ENCODE data around the gene CD99. TPM values are rescaled to one million over a fixed set of nuclear protein-coding genes. Genes with fewer than 3 reads are reported as not detected.

CD99 gene
- total RNA-seq, 4 donors from 2014 or later = 110 to 207 (median 133) TPM

DNA sequence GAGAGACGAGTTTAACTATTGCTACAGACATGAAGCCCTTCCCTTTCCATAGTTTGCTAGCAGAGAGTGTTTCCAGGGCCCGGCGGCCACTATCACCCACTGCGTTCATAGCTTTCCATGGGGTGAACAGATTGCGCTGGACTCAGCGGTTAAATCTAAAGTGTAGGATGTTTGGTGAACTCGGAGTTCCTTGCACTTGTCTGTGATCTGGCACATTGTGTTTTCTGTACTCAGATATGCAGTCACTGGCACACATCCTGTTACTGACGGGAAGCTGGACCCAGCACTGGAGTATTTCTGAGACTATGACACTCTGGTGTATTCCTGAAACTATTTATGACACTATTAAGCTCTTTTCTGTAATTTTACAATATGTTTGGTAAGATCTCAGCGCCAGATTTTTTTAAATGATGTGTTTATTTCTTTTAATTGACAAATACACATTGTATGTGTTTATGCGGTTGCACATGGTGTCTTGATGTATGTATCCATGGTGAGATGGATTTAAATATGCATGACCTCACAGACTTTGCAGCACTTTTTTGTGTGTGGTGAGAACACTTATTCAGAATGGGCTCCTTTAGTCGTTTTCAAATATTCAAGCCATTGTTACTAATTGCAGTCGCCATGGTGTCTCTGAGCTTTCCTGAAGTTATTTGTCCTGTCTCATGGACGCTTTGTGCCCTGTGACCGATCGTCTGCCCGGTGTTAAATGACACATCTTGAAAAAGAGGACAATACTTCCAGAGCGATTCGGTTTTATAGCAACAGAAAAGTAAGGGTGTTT is 14.1 kb downstream of the CD99 start:
- TF ChIP-seq POLR2A (IDR thresholded peaks at IDR 0.05) = no peak
- TF ChIP-seq, protein P1, sequence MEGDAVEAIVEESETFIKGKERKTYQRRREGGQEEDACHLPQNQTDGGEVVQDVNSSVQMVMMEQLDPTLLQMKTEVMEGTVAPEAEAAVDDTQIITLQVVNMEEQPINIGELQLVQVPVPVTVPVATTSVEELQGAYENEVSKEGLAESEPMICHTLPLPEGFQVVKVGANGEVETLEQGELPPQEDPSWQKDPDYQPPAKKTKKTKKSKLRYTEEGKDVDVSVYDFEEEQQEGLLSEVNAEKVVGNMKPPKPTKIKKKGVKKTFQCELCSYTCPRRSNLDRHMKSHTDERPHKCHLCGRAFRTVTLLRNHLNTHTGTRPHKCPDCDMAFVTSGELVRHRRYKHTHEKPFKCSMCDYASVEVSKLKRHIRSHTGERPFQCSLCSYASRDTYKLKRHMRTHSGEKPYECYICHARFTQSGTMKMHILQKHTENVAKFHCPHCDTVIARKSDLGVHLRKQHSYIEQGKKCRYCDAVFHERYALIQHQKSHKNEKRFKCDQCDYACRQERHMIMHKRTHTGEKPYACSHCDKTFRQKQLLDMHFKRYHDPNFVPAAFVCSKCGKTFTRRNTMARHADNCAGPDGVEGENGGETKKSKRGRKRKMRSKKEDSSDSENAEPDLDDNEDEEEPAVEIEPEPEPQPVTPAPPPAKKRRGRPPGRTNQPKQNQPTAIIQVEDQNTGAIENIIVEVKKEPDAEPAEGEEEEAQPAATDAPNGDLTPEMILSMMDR (IDR thresholded peaks at IDR 0.05 in 4 of 5, conservative IDR thresholded peaks at IDR 0.05 in 1 of 5) = no peak
- DNase-seq (peak; percentile 37 to 66), ATAC-seq (peak; percentile 54 to 71)
- Histone ChIP-seq H3K4me1 (peaks cover 79 to 89% of the 10 kb centered on the region in 2 donors), H3K9me3 (no peaks in the 10 kb centered on the region), H3K4me3 (peak overlapping the region in 2 of 4 donors; percentile 3 to 37), H3K27ac (peak overlapping the region; percentile 29 to 91 (median 58)), H3K36me3 (no peaks in the 10 kb centered on the region), H3K27me3 (no peaks in the 10 kb centered on the region)
- in situ Hi-C loops (cut with MboI; ENCODE audit: low sequenced_read_pairs in 4 of 4) (no loop called here), intact Hi-C loops (cut with DNase I; ENCODE audit: low total_unique reads) (no loop called here)

DNA sequence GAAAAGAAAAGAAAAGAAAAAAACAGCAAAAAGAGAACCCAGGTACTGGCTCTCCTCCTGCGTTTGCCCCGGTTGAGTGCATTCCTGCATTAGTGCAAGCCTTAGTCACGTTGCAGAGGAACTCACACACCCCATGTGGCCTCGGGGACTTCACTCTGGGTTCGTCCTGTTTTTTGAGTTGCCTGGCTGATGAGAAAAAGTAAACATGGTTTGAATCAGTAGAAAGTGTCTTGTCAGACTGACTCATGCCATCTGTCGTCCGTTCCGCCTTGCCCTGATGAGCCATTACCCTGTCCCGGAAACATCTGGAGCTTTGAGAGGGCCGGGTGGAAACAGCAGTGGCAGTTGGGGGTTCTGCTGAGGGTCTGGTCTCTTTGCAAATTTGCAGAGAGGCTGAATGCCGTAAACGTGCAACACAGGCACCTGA is 16.3 kb downstream of the CD99 start:
- TF ChIP-seq, protein P1 (IDR thresholded peaks at IDR 0.05 in 4 of 5, conservative IDR thresholded peaks at IDR 0.05 in 1 of 5) = no peak
- no peak for TF ChIP-seq POLR2A (IDR thresholded peaks at IDR 0.05)
- Histone ChIP-seq H3K27ac (peak overlapping the region; percentile 18 to 91 (median 56)), H3K36me3 (peaks cover 0 to under 1% of the 10 kb centered on the region in 2 donors), H3K4me1 (peaks cover 65 to 82% of the 10 kb centered on the region in 2 donors), H3K4me3 (peak overlapping the region in 2 of 4 donors; percentile 0 to 9), H3K9me3 (no peaks in the 10 kb centered on the region), H3K27me3 (no peaks in the 10 kb centered on the region)
- in situ Hi-C loops (cut with MboI; ENCODE audit: low sequenced_read_pairs in 4 of 4) (no loop called here), intact Hi-C loops (cut with DNase I; ENCODE audit: low total_unique reads) (no loop called here)
- ATAC-seq = peak; percentile 60 to 71
- DNase-seq = peak; percentile 68 to 75

DNA sequence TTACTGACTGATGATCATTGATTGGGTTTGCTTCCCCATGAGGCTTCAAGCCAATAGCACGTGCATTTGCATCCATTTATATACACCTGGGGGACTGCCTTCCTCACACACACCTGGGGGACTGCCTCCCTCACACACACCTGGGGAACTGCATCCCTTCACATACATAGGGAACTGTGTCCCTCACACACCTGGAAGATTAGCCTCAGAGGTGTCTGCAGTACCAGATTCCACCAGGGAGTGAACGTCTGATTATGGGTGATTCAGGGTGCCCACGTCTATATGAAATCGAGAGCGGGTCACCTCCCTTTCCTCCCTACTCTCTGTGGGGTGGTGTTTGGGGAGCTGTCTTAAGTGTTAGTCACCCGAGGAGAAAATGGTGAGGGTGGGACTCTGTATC is 16.9 kb downstream of the CD99 start:
- no peaks in the 10 kb centered on the region for H3K27me3 ChIP-seq
- DNase-seq (no peak), ATAC-seq (no peak)
- in situ Hi-C loops (cut with MboI; ENCODE audit: low sequenced_read_pairs in 4 of 4) (no loop called here), intact Hi-C loops (cut with DNase I; ENCODE audit: low total_unique reads) (no loop called here)
- H3K4me1 ChIP-seq = peaks cover 59 to 75% of the 10 kb centered on the region in 2 donors
- no peak overlapping the region for H3K4me3 ChIP-seq
- H3K27ac ChIP-seq = peak overlapping the region in 3 of 4 donors; percentile 7 to 91 (median 51)
- no peak for TF ChIP-seq POLR2A (IDR thresholded peaks at IDR 0.05)
- TF ChIP-seq, protein P1 (IDR thresholded peaks at IDR 0.05 in 4 of 5, conservative IDR thresholded peaks at IDR 0.05 in 1 of 5) = no peak
- H3K9me3 ChIP-seq = no peaks in the 10 kb centered on the region
- peaks cover 0 to 5% of the 10 kb centered on the region in 2 donors for H3K36me3 ChIP-seq

DNA sequence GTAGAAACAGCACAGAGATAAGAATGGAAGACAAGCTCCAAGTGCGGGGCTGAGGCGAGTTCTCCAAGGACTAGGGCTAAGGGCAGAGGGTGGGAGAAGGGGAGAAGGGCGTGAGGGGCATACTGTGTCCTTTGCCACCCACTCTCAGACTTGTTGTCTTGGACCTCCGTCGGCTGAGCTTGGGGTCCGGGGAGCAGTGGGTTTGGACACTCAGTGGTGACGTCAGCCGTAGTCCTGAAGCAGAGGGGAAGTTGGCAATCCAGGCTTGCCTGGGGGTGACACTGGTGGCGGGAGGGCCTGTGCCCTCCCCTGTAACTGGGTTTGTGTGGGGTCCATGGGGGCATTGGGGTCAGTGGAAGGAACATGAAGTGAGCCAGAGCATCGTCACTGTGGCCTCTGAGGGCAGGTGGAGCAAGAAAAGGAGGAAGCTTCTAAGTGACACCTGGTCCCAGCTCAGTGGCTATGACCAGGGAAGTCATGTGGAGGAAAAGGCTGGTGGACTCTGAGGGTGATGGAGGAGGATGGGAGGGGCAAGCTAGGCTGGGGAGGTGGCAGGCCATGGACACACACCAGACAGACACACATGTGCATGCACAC is 17.6 kb downstream of the CD99 start:
- TF ChIP-seq, protein P1 (IDR thresholded peaks at IDR 0.05 in 4 of 5, conservative IDR thresholded peaks at IDR 0.05 in 1 of 5) = no peak
- TF ChIP-seq POLR2A (IDR thresholded peaks at IDR 0.05) = no peak
- Histone ChIP-seq H3K9me3 (no peaks in the 10 kb centered on the region), H3K27me3 (no peaks in the 10 kb centered on the region), H3K4me3 (no peak overlapping the region), H3K4me1 (peaks cover 52 to 68% of the 10 kb centered on the region in 2 donors), H3K36me3 (peaks cover 0 to 5% of the 10 kb centered on the region in 2 donors), H3K27ac (peak overlapping the region in 2 of 4 donors; percentile 51 to 91)
- ATAC-seq (no peak), DNase-seq (no peak)
- intact Hi-C loops (cut with DNase I; ENCODE audit: low total_unique reads) (no loop called here), in situ Hi-C loops (cut with MboI; ENCODE audit: low sequenced_read_pairs in 4 of 4) (no loop called here)

All from gastrocnemius medialis (tissue), 4 donors.